Heart left ventricle (tissue), 16 donors: ENCODE measurements around the gene UTP14A. TPM values are rescaled to one million over a fixed set of nuclear protein-coding genes. Genes with fewer than 3 reads are reported as not detected.

Experiments used
- ATAC-seq, 4 donors: fragments of 200-7000 bp; cut with Tn5 transposase; one replicate each; pipeline ENCODE4 v1.9.1; 2020 to 2022; ENCODE audit warnings: moderate library complexity in 4 of 4, mild to moderate bottlenecking in 3 of 4, moderate number of reproducible peaks in 1 of 4
- DNase-seq, 5 donors: peaks; one replicate each; pipeline ENCODE4 v3.0.0-alpha.2; 2020
- H3K27ac ChIP-seq, 12 donors: fragments of 200-600 bp; sonication (generic) in 4 of 12; one replicate each; pipeline versions ENCODE4 v1.5.0 to v1.8.0; 2016 to 2022; ENCODE audit warnings: mild to moderate bottlenecking in 2 of 12
- H3K27me3 ChIP-seq, 9 donors: fragments of 200-600 bp; sonication (generic) in 2 of 9; one replicate each; pipeline versions ENCODE4 v1.5.1 to v1.8.0; 2016 to 2022; ENCODE audit warnings: mild to moderate bottlenecking in 3 of 9
- H3K36me3 ChIP-seq, 9 donors: fragments of 200-600 bp; sonication (generic) in 2 of 9; one replicate each; pipeline versions ENCODE4 v1.5.0 to v1.8.0; 2018 to 2022; ENCODE audit warnings: mild to moderate bottlenecking in 2 of 9
- H3K4me1 ChIP-seq, 12 donors: fragments of 200-600 bp; sonication (generic) in 4 of 12; one replicate each; pipeline versions ENCODE4 v1.5.0 to v1.8.0; 2016 to 2022; ENCODE audit warnings: mild to moderate bottlenecking in 3 of 12
- H3K4me3 ChIP-seq, 12 donors: fragments of 200-600 bp; sonication (generic) in 4 of 12; one replicate each; pipeline versions ENCODE4 v1.5.0 to v1.8.0; 2017 to 2022; ENCODE audit warnings: mild to moderate bottlenecking in 9 of 12, moderate library complexity in 4 of 12
- H3K9me3 ChIP-seq, 12 donors: fragments of 200-600 bp; sonication (generic) in 4 of 12; one replicate each; pipeline versions ENCODE4 v1.5.0 to v1.8.0; 2016 to 2022; ENCODE audit warnings: mild to moderate bottlenecking in 1 of 12
- CTCF ChIP-seq, 12 donors: fragments of 200-600 bp; sonication (generic) in 4 of 12; IDR thresholded peaks; one replicate each; pipeline versions ENCODE4 v1.5.0 to v1.8.0; 2018 to 2022; ENCODE audit warnings: antibody characterized with exemption in 12 of 12, mild to moderate bottlenecking in 5 of 12
- POLR2A ChIP-seq, 2 donors: fragments of 450-650 bp; IDR thresholded peaks; one replicate each; pipeline ENCODE4 v1.6.1; 2017; ENCODE audit warnings: antibody characterized with exemption in 2 of 2, mild to moderate bottlenecking in 2 of 2, moderate library complexity in 2 of 2
- WGBS, 4 donors: extraction: QIAGEN DNeasy Blood & Tissue Kit in 2 of 4; methylation state at CpG; one replicate each; pipeline versions ENCODE4 v1.1.5 to v1.1.7; 2013 to 2018; 5-methylcytosine and 5-hydroxymethylcytosine counted together
- intact Hi-C, 10 donors: fragments of 100-400 bp; cut with DNase I; formaldehyde crosslinking; loops; one replicate each; pipeline versions ENCODE4 v1.11.1 to v1.14.2; 2022
- polyA plus RNA-seq, 2 donors: library from polyadenylated mRNA; stranded (reverse); fragments of 200-250 nt; gene quantifications; one replicate each; pipeline ENCODE4 v1.2.3, GENCODE V29; 2013
- total RNA-seq, 9 donors: library from RNA; depleted of rRNA in 2 of 9; stranded (reverse); fragments of >200 nt in 2 of 9; fragmentation: NEBNext Ultra II Directional in 3 of 9; extraction: Animal tissue kit (Norgen Biotek cat#: 25700) in 3 of 9; gene quantifications; one replicate each; pipeline versions ENCODE4 v1.1.0 to v1.2.4, GENCODE V29; 2016 to 2023
- donor health status: ischemic (EF 13 %, LVEDD 7.1; RV severe dilation, severe dysfunction).
- donor health status: healthy with polysubstance abuse.
- donor health status: DM: no; HTN: yes; CAD: no.
- donor health status: DM: no; HTN: no; CAD: no.
- donor health status: ischemic (EF 25% LVEDD 6.9; RV normal size, moderate dysfunction).
- donor health status: ischemic (EF 25% LVEDD 5.7; RV mildly dilated, moderate dysfunction).
- donor health status: healthy.
- donor health status: DM: yes; HTN: yes; CAD: no.
- donor health status: ischemic (EF 35%, LVEDD 5.7; RV mildly dilated, moderate dysfunction).
- donor health status: nonischemic (EF 11% LVEDD 7.7; RV severe dilation, severe dysfunction).
- donor health status: DM: yes; HTN: yes; CAD: no.
- donor health status: PGD.
- donor health status: ischemic (EF 29% LVEDD 5.4; RV normal size, mild dysfunction).
- donor health status: nonischemic (EF 23%, LVEDD 6.1; RV moderate dilation, normal function).

The UTP14A gene
- total and polyA plus RNA-seq, 11 donors: 5.6 to 14.0 (median 9.0) TPM

GRCh38 chrX:129934952-129935351, 29.0 kb downstream of the UTP14A start:
- peaks cover 0 to 9% (median 0%) of the 10 kb centered on the region in 9 donors for H3K27me3 ChIP-seq
- no peak for TF ChIP-seq CTCF (IDR thresholded peaks at IDR 0.05)
- no peak for TF ChIP-seq POLR2A (IDR thresholded peaks at IDR 0.05)
- DNase-seq (no peak), ATAC-seq (no peak)
- H3K27ac ChIP-seq: no peak overlapping the region
- 63 to 93% (median 82%) methylated on average over 5 of the region's 5 CpGs for WGBS, 4 donors
- H3K36me3 ChIP-seq: no peaks in the 10 kb centered on the region
- H3K9me3 ChIP-seq: no peaks in the 10 kb centered on the region
- H3K4me1 ChIP-seq: peaks cover 0 to 5% (median 0%) of the 10 kb centered on the region in 12 donors
- no peak overlapping the region for H3K4me3 ChIP-seq
- intact Hi-C loops: loop anchor here in 5 of 10 donors (5.0 to 10.0 kb wide), 3 partner anchors 47 to 330 kb away; partner anchors contain the start of genes BCORL1 (in 4 of the 5) and RAB33A (in 1 of the 5)

DNA sequence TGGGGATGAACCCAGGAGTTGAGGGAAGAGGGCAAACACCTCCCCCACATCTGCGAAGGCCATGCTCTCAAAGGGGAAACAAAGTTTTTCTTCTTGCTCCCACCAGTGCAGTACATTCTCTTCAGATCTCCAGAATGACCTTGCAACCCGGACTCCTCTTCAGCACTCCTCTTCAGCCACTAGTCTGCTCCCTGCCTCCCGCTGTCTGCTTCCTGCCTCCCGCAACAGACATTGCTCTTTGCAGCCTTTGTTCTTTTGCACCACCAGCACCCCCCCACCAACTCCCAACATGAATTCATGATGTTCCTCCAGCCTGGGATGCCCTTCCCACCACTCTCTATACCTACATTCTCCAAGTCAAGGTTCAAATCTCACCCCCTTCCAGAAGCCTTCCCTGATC, 32.1 kb downstream of the UTP14A start:
- DNase-seq (no peak), ATAC-seq (no peak)
- Histone ChIP-seq H3K27me3 (peaks cover 0 to 14% (median 0%) of the 10 kb centered on the region in 9 donors), H3K9me3 (no peaks in the 10 kb centered on the region), H3K4me1 (peaks cover 0 to 5% (median 0%) of the 10 kb centered on the region in 12 donors), H3K36me3 (no peaks in the 10 kb centered on the region), H3K27ac (no peak overlapping the region), H3K4me3 (no peak overlapping the region)
- 54 to 68% (median 63%) methylated on average over 4 of the region's 4 CpGs for WGBS, 4 donors
- TF ChIP-seq CTCF (IDR thresholded peaks at IDR 0.05) (no peak), POLR2A (IDR thresholded peaks at IDR 0.05) (no peak)
- intact Hi-C loops: loop anchor here in 1 of 10 donors (10.0 kb wide), 2 partner anchors 237 to 333 kb away; partner anchors contain the start of gene RAB33A

- Histone ChIP-seq H3K9me3 (no peaks in the 10 kb centered on the region), H3K27ac (no peak overlapping the region), H3K4me3 (no peak overlapping the region), H3K4me1 (no peaks in the 10 kb centered on the region), H3K27me3 (peaks cover 0 to 14% (median 0%) of the 10 kb centered on the region in 9 donors), H3K36me3 (no peaks in the 10 kb centered on the region)
- no peak for ATAC-seq
- TF ChIP-seq CTCF (IDR thresholded peaks at IDR 0.05) (no peak), POLR2A (IDR thresholded peaks at IDR 0.05) (no peak)
- intact Hi-C loops: loop anchor here in 1 of 10 donors (10.0 kb wide), 2 partner anchors 235 to 335 kb away; partner anchors contain the start of gene RAB33A
- 43 to 57% (median 49%) methylated on average over 8 of the region's 8 CpGs for WGBS, 4 donors
- peak in 3 of 5 donors; percentile 20 to 51 (median 30) for DNase-seq
These were observed 34.0 kb downstream of the UTP14A start for GRCh38 chrX:129939986-129940385.

DNA sequence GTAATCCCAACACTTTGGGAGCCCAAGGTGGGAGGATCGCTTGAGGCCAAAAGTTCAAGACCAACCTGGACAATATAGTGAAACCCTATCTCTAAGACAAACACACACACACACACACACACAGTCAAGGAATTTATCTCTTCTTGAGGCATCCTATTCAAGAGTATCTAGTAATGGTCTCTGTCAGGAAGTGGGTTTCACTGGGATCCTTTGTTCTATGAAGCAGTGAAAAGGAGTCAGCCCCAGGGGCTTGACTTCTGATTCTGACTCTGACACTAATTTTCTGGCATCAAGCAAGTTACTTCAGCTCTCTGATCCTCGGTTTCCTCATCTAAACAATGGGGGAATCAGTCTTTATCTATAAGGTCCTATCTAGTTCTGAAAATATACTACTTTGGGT, 34.8 kb downstream of the UTP14A start:
- ATAC-seq: no peak
- no peaks in the 10 kb centered on the region for H3K36me3 ChIP-seq
- intact Hi-C loops: no loop called here
- DNase-seq: no peak
- H3K27me3 ChIP-seq: peaks cover 0 to 14% (median 0%) of the 10 kb centered on the region in 9 donors
- WGBS, 4 donors: 62 to 94% (median 79%) methylated on average over 2 of the region's 2 CpGs
- no peaks in the 10 kb centered on the region for H3K4me1 ChIP-seq
- no peaks in the 10 kb centered on the region for H3K9me3 ChIP-seq
- TF ChIP-seq POLR2A (IDR thresholded peaks at IDR 0.05) (no peak), CTCF (IDR thresholded peaks at IDR 0.05) (no peak)
- no peak overlapping the region for H3K4me3 ChIP-seq
- H3K27ac ChIP-seq: no peak overlapping the region
